RWPE2 (cell line): ENCODE data around the gene PPWD1.

ENCODE experiments used
- ATAC-seq: fragments of 200-7000 bp; cut with Tn5 transposase; 3 replicates; pipeline ENCODE4 v1.9.1; 2021; ENCODE audit warnings: low read depth
- DNase-seq: peaks from one replicate; pipeline ENCODE4 v3.0.0-alpha.2; 2020; ENCODE audit warnings: low spot score
- H3K27ac ChIP-seq: fragments of 450-650 bp; 2 replicates; pipeline ENCODE4 v1.5.1; 2017; ENCODE audit warnings: mild to moderate bottlenecking; ENCODE audit not compliant: poor library complexity, severe bottlenecking
- H3K27me3 ChIP-seq: fragments of 250-450 bp; sonication (Bioruptor Pico); 2 replicates; pipeline ENCODE4 v1.5.1; 2021; ENCODE audit warnings: mild to moderate bottlenecking, moderate library complexity; ENCODE audit not compliant: insufficient read depth, poor library complexity, severe bottlenecking
- H3K36me3 ChIP-seq: fragments of 250-450 bp; sonication (Bioruptor Pico); 2 replicates; pipeline ENCODE4 v1.5.1; 2020; ENCODE audit warnings: low read depth, mild to moderate bottlenecking, moderate library complexity
- H3K4me1 ChIP-seq: fragments of 250-450 bp; sonication (Bioruptor Pico); 2 replicates; pipeline ENCODE4 v1.5.1; 2021; ENCODE audit warnings: mild to moderate bottlenecking, moderate library complexity; ENCODE audit not compliant: insufficient read depth, poor library complexity, severe bottlenecking
- H3K4me3 ChIP-seq: fragments of 250-450 bp; sonication (Bioruptor Pico); 2 replicates; pipeline ENCODE4 v1.5.1; 2021; ENCODE audit warnings: mild to moderate bottlenecking, moderate library complexity; ENCODE audit not compliant: severe bottlenecking
- H3K9me3 ChIP-seq: fragments of 250-450 bp; sonication (Bioruptor Pico); 2 replicates; pipeline ENCODE4 v1.5.1; 2021; ENCODE audit warnings: mild to moderate bottlenecking, moderate library complexity; ENCODE audit not compliant: severe bottlenecking
- TF ChIP-seq, protein P1 (sequence below): fragments of 450-650 bp; IDR thresholded peaks from one replicate; pipeline ENCODE4 v1.5.1; 2017; ENCODE audit warnings: mild to moderate bottlenecking, moderate library complexity; ENCODE audit not compliant: poor library complexity, severe bottlenecking

Gene PPWD1

DNA sequence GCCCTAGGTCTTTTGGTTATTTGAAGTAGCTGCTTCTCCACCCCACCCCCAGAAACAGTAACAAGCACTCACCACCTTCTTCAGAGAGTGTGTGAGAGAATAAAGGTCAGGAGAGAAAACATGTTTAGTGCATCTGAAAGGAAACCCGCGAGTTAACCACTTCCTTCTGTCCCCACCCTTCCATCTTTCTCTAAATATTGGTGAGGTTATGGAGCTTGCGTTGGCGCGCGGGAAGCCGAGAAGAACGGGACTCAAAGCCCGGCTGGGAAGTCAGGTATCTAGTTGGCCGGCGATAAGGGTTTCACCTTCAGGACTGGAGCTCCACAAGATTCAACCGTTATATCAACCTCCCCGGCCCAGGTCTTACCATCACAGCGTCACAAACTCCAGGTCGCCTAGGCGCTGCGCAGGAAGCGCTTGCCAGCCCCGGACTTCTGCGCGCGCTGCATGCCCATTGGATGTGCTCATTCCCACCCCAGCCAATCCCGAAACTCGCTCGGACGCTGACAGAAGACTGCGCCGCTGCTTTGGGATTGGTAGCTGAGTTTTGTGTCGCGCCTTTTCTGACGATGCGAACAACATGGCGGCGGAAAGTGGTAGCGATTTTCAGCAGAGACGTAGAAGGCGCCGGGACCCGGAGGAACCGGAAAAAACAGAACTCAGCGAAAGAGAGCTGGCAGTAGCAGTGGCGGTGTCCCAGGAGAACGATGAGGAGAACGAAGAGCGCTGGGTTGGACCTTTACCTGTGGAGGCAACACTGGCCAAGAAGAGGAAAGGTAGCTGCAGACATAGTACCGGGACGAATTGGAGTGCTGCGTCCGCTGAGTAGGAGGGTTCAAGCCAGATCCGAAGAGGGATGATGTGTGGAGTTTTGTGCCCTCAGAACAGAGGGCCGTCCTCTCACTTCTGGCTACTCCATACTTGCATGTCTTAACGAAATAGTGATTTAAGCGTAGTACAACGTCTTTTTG lies at the start of gene PPWD1, which contains the start of gene CENPK:
PPWD1 (plus strand) TSS at position 566 of the 971 bp plus-strand sequence; CDS start at position 581, 15 bp downstream.
CENPK (minus strand) TSS at position 438 of the 971 bp plus-strand sequence. CDS start 8,261 bp downstream, outside the sequence.
- Histone ChIP-seq H3K4me1 (peaks cover 30% of the 10 kb centered on the region), H3K36me3 (peaks cover 65% of the 10 kb centered on the region), H3K9me3 (no peaks in the 10 kb centered on the region), H3K27ac (peak within 1 kb of the TSS; percentile 57), H3K4me3 (peak within 1 kb of the TSS; percentile 87), H3K27me3 (no peaks in the 10 kb centered on the region)
- ATAC-seq (peak; percentile 100), DNase-seq (peak; percentile 98)
- TF ChIP-seq, protein P1, sequence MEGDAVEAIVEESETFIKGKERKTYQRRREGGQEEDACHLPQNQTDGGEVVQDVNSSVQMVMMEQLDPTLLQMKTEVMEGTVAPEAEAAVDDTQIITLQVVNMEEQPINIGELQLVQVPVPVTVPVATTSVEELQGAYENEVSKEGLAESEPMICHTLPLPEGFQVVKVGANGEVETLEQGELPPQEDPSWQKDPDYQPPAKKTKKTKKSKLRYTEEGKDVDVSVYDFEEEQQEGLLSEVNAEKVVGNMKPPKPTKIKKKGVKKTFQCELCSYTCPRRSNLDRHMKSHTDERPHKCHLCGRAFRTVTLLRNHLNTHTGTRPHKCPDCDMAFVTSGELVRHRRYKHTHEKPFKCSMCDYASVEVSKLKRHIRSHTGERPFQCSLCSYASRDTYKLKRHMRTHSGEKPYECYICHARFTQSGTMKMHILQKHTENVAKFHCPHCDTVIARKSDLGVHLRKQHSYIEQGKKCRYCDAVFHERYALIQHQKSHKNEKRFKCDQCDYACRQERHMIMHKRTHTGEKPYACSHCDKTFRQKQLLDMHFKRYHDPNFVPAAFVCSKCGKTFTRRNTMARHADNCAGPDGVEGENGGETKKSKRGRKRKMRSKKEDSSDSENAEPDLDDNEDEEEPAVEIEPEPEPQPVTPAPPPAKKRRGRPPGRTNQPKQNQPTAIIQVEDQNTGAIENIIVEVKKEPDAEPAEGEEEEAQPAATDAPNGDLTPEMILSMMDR, result no peak

- DNase-seq (no peak), ATAC-seq (no peak; the same call in 2 of the 3 replicates)
- Histone ChIP-seq H3K4me3 (no peak overlapping the region), H3K27ac (no peak overlapping the region), H3K36me3 (peaks cover 84% of the 10 kb centered on the region), H3K9me3 (no peaks in the 10 kb centered on the region), H3K27me3 (no peaks in the 10 kb centered on the region), H3K4me1 (no peaks in the 10 kb centered on the region)
- TF ChIP-seq, protein P1, result no peak
Observed at GRCh38 chr5:65525726-65526125, 37.4 kb upstream of the PPWD1 start.

DNA sequence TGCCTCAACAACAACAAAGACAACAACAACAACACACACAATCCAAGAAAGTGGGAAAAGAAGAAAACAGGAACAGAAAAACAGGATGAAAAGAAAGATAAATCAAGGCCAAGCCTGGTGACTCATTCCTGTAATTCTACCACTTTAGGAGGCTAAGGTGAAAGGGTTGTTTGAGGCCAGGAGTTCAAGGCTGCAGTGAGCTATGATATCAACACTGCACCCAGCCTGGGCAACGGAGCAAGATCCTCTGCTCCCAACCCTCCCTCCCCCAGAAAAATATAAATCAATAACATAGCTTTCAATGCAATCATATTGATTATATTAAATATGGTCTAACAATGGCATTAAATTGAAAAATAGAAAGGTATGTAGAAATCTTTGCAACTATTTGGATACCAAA lies 32.2 kb upstream of the PPWD1 start:
- H3K27me3 ChIP-seq, result no peaks in the 10 kb centered on the region
- DNase-seq (no peak), ATAC-seq (no peak)
- H3K36me3 ChIP-seq, result peaks cover 66% of the 10 kb centered on the region
- no peak overlapping the region for H3K27ac ChIP-seq
- no peak overlapping the region for H3K4me3 ChIP-seq
- H3K4me1 ChIP-seq, result no peaks in the 10 kb centered on the region
- H3K9me3 ChIP-seq, result no peaks in the 10 kb centered on the region
- TF ChIP-seq, protein P1, result no peak

DNA sequence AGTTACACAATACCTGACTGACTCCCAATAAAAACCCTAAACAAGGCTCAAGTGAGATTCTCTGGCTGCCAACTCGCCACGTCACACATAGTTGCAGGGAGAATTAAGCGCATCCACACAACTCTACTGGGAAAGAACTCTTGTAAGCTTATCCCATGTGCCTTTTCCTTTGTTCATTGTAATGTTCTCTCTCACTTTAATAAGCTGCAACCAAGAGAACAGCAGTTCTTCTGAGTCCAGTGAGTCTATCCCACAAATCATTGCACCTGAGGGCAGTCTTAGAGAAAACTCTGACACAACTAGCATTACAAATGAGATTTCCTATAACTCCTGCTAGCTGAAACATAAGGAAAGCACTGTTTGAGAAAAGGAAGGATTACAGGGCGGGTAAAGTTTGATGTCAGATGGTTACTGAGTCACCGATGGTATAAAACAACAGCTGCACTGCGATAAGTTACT lies 27.5 kb upstream of the PPWD1 start:
- Histone ChIP-seq H3K27ac (no peak overlapping the region), H3K27me3 (no peaks in the 10 kb centered on the region), H3K4me3 (no peak overlapping the region), H3K4me1 (no peaks in the 10 kb centered on the region), H3K36me3 (peaks cover 52% of the 10 kb centered on the region), H3K9me3 (no peaks in the 10 kb centered on the region)
- ATAC-seq (no peak), DNase-seq (no peak)
- TF ChIP-seq, protein P1, result no peak
